GM04503 (cell line): ENCODE data around the gene HOXB4.

Source experiments
- DNase-seq: peaks from one replicate; pipeline ENCODE4 v3.0.0-alpha.2; 2012; ENCODE audit warnings: low read depth

Gene HOXB4

GRCh38 chr17:48559122-48559839, 18.9 kb downstream of the HOXB4 start:
- DNase-seq = no peak

DNA sequence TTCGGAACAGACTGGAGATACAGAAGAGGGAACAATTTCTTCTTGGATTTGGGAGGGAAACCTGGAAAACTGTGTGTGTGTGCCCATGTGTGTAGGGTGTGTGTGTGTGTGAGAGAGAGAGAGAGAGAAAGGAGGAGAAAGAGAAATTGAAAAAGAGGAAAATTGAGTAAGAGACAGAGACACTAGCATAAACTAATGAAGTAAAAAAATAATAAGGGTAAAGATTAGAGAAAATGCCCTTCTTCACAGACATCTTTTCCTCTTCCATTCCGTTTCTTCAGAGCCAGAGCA, 19.4 kb downstream of the HOXB4 start:
- DNase-seq = no peak

- DNase-seq = no peak
These were observed 19.9 kb downstream of the HOXB4 start for GRCh38 chr17:48558057-48558830.

DNA sequence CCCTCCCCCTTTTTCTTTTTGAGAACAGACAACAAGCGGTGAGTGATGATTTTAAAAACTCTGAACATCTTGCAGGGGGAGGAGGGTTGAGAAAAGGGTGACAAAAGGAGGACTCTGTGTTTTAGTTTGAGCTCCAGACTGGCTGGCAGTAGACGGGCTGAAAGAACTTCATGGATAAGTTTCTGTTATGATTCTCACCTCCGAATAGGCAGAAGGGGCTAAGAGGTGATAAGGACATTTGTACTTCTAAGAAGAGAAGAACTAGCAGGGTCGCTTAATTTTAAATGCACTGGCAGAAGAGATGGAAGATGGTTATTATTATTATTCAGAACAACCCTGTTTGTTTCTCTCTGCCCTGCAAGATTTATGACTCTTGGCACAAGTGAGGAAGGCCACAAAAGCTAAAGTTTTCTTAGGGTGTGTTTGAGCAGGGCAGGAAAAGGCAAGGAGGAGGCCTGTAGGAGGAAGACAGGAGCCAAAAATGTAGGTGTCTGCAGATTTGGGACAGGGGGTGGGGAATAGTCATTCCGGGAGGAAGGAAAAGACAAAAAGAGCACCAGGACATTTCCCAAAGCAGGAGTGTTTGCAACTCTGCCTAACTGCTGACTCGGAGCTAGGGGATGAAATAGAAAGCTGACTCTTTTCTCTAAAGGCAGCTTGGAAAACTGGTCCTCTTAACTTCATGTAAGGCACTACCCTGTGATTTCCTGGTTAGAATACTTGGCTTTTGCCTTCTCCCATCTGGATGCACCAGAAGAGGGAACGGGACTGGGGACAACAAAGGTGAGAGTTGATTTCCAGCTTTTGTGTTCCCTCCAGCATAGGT, 21.4 kb downstream of the HOXB4 start:
- DNase-seq = no peak

GRCh38 chr17:48556229-48556575, 21.9 kb downstream of the HOXB4 start:
- no peak for DNase-seq

GRCh38 chr17:48555258-48556228, 22.6 kb downstream of the HOXB4 start:
- DNase-seq = peak; percentile 71

- DNase-seq = no peak
These were observed 23.5 kb downstream of the HOXB4 start for GRCh38 chr17:48554412-48555257.

GRCh38 chr17:48553826-48554225, 24.3 kb downstream of the HOXB4 start:
- DNase-seq = no peak

GRCh38 chr17:48553190-48553547, 25.0 kb downstream of the HOXB4 start:
- no peak for DNase-seq

DNA sequence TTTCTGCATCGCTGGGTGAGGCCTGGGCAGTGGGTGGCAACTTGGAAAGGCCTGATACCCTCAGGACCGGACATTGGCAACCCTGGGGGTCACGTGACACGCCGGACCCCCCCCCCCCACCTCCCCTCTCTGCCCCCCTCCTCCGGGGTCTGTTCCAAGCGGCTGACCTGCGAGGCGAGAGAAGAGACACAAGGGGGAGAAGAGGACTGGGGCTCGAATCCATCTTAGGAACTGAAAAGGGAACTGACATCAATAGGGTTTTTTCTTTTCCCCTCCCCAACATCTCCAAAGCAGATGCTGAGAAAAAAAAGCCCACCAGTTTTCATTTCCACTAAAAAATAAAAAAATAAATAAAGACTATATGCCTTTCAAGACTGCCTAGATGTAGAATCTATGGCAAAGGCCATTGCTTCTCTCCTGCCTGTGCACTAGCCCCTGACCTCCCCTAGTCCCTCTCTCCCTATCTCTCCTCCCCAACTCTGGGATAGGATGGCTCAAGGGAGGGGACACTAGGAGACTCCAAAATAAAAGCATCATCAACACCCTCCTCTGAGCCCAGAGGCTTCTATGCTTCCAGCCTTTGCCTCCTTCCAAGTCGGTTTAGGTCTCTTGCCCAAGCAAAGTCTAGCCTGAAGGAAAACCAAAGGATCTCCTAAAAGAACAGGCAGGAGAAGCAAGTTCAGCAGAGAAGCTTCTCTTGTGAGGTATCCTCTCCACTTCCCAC, 25.5 kb downstream of the HOXB4 start:
- no peak for DNase-seq

- DNase-seq = no peak
These were observed 26.3 kb downstream of the HOXB4 start for GRCh38 chr17:48551596-48552465.

GRCh38 chr17:48551214-48551555, 27.0 kb downstream of the HOXB4 start:
- no peak for DNase-seq

GRCh38 chr17:48550502-48551213, 27.5 kb downstream of the HOXB4 start:
- DNase-seq = no peak

- no peak for DNase-seq
These were observed 28.1 kb downstream of the HOXB4 start for GRCh38 chr17:48549914-48550501.

- DNase-seq = no peak
These were observed 28.9 kb downstream of the HOXB4 start for GRCh38 chr17:48549281-48549630.

DNA sequence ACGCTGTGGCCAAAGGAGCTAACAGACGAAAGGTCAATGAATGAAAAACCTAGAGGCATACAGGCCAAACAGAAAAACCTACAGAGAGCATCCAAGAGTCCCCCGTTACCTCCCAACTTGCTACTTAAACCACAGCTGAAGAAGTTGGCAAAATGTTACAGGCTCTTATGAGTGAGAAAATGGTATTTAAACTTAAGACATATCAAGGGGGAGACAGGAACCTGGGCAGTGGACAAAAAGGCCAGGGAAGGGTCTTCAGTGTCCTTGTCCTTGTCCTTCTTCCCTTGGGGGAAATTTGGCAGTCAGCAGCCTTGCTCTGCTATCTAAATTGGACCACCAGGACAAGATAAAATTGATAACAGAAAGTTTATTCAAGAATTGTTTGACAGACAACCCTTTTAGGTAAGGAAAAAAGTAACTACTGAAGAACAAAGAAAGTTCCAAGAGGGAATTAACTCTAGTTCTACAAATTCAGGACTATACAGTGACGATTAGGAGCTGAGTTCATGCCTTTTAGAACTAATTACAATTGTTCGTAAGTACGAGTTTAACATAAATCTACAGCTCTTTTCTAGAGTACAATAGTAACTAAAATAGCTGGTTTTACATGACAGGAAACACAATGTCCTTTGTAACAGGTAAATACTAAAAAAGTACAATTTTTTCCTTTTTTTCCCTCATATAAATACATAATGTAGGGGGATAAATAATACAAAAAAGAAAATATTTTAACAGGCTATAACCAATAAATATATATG, 29.4 kb downstream of the HOXB4 start:
- no peak for DNase-seq

- DNase-seq = no peak
These were observed 30.2 kb downstream of the HOXB4 start for GRCh38 chr17:48547808-48548522.
